K562 (cell line): ENCODE results near the gene GABRG2.

ENCODE experiments used
- CREB5 ChIP-seq: fragments of 250-450 bp; sonication (Bioruptor Pico); IDR thresholded peaks from 2 replicates; pipeline ENCODE4 v1.5.0; 2020; ENCODE audit warnings: mild to moderate bottlenecking
- CTCF ChIP-seq, 3 experiments: IDR thresholded peaks in 2 of 3; conservative IDR thresholded peaks in 1 of 3; 2 replicates each; pipeline ENCODE4 v1.5.1; 2011 to 2012; ENCODE audit warnings: low read length in 3 of 3, mild to moderate bottlenecking in 3 of 3, control low read depth in 2 of 3, improper control_type of control experiment in 1 of 3, inconsistent platforms in 1 of 3, low read depth in 1 of 3, mixed read lengths in 1 of 3, moderate library complexity in 1 of 3; ENCODE audit not compliant: insufficient read depth in 2 of 3
- JUND ChIP-seq, 2 experiments: IDR thresholded peaks; 2 replicates in 1 of 2; 3 replicates in 1 of 2; pipeline ENCODE4 v1.6.1; 2011; ENCODE audit warnings: borderline replicate concordance in 2 of 2, low read depth in 2 of 2, low read length in 2 of 2, improper control_type of control experiment in 1 of 2, missing biosample characterization in 1 of 2, missing genetic modification characterization in 1 of 2, missing genetic modification reagents in 1 of 2
- NFIX ChIP-seq: fragments of 250-450 bp; sonication (Bioruptor Pico); IDR thresholded peaks from 2 replicates; pipeline ENCODE4 v1.4.0; 2020; ENCODE audit warnings: low read depth, mild to moderate bottlenecking, moderate library complexity
- PCBP2 ChIP-seq: fragments of 200-400 bp; formaldehyde crosslinking; IDR thresholded peaks from 2 replicates; pipeline ENCODE4 v1.6.1; 2018; ENCODE audit warnings: low read length, low read depth, mild to moderate bottlenecking, moderate library complexity; ENCODE audit not compliant: poor library complexity, severe bottlenecking
- POLR2AphosphoS5 ChIP-seq: IDR thresholded peaks from 2 replicates; pipeline ENCODE4 v1.6.1; 2011; ENCODE audit warnings: mild to moderate bottlenecking, low read depth, low read length, moderate library complexity; ENCODE audit not compliant: control insufficient read depth, insufficient read depth
- REST ChIP-seq, 2 experiments: fragments of 450-650 bp; formaldehyde crosslinking in 1 of 2; IDR thresholded peaks; 2 replicates each; pipeline versions ENCODE4 v1.4.0 to v1.6.1; 2014 to 2020; ENCODE audit warnings: mild to moderate bottlenecking in 2 of 2, borderline replicate concordance in 1 of 2, low read depth in 1 of 2
- STAT6 ChIP-seq: sonication (generic); formaldehyde crosslinking; IDR thresholded peaks from 2 replicates; pipeline ENCODE4 v1.8.1; 2023; ENCODE audit warnings: mild to moderate bottlenecking, missing genetic modification reagents
- TSHZ1 ChIP-seq: fragments of 250-450 bp; sonication (Bioruptor Pico); IDR thresholded peaks from 2 replicates; pipeline ENCODE4 v1.4.0; 2020; ENCODE audit warnings: mild to moderate bottlenecking, moderate library complexity
- XRCC5 ChIP-seq: fragments of 200-400 bp; formaldehyde crosslinking; IDR thresholded peaks from 2 replicates; pipeline ENCODE4 v1.6.1; 2017; ENCODE audit warnings: low read depth, mild to moderate bottlenecking, low read length
- YY1 ChIP-seq, 3 experiments: IDR thresholded peaks; 2 replicates each; pipeline ENCODE4 v1.6.1; 2011; ENCODE audit warnings: low read length in 2 of 3, mild to moderate bottlenecking in 2 of 3, moderate library complexity in 2 of 3, borderline replicate concordance in 1 of 3, control low read depth in 1 of 3, low read depth in 1 of 3; ENCODE audit not compliant: insufficient read depth in 3 of 3, insufficient replicate concordance in 2 of 3, control insufficient read depth in 1 of 3, insufficient read length in 1 of 3; ENCODE audit errors: extremely low read depth in 1 of 3
- ZNF785 ChIP-seq: fragments of 250-450 bp; sonication (Bioruptor Pico); IDR thresholded peaks from 2 replicates; pipeline ENCODE4 v1.4.0; 2020; ENCODE audit warnings: mild to moderate bottlenecking

- TF ChIP-seq ZNF785 (CRISPR knock-in tag): no peak
- no peak for TF ChIP-seq CTCF (IDR thresholded peaks at IDR 0.05 in 2 of 3, conservative IDR thresholded peaks at IDR 0.05 in 1 of 3; ENCODE audit: insufficient read depth in 2 of 3, low read depth in 1 of 3, low read length in 3 of 3)
- TF ChIP-seq PCBP2: no peak
- no peak for TF ChIP-seq JUND (IDR thresholded peaks at IDR 0.05; ENCODE audit: borderline replicate concordance, low read depth, low read length)
- TF ChIP-seq JUND (tag; IDR thresholded peaks at IDR 0.05; ENCODE audit: borderline replicate concordance, low read depth, low read length): no peak
- no peak for TF ChIP-seq YY1 (IDR thresholded peaks at IDR 0.05; ENCODE audit: borderline replicate concordance in 1 of 3, control insufficient read depth in 1 of 3, extremely low read depth in 1 of 3, insufficient read depth in 3 of 3, insufficient read length in 1 of 3, insufficient replicate concordance in 2 of 3, low read depth in 1 of 3, low read length in 2 of 3)
- TF ChIP-seq TSHZ1 (CRISPR knock-in tag): no peak
- no peak for TF ChIP-seq STAT6 (CRISPR knock-in tag)
- no peak for TF ChIP-seq POLR2AphosphoS5
- no peak for TF ChIP-seq REST (IDR thresholded peaks at IDR 0.05; ENCODE audit: borderline replicate concordance)
- TF ChIP-seq REST (CRISPR knock-in tag; IDR thresholded peaks at IDR 0.05; ENCODE audit: low read depth): no peak
- TF ChIP-seq CREB5 (CRISPR knock-in tag): no peak
- TF ChIP-seq XRCC5: no peak
- no peak for TF ChIP-seq NFIX (CRISPR knock-in tag)
These were observed 20.3 kb upstream of the GABRG2 start for GRCh38 chr5:162047279-162047678.
